GM12891 (cell line): Measurements from ENCODE around the gene ALPK3.

Experiments used
- DNase-seq: peaks from one replicate; pipeline ENCODE4 v3.0.0; 2011; ENCODE audit warnings: low spot score; ENCODE audit not compliant: insufficient read length
- FAIRE-seq: peaks from 2 replicates; lab custom pipeline; 2011; peaks lifted over from hg19 to GRCh38; lab: Jason Lieb, UNC
- PAX5 ChIP-seq: IDR thresholded peaks from 2 replicates; pipeline ENCODE4 v1.6.1; 2011; ENCODE audit warnings: low read length, moderate library complexity, mild to moderate bottlenecking; ENCODE audit not compliant: insufficient read depth, severe bottlenecking
- POLR2A ChIP-seq: IDR thresholded peaks from 2 replicates; pipeline ENCODE4 v1.6.1; 2011; ENCODE audit warnings: low read depth, low read length, control low read depth
- POLR2AphosphoS5 ChIP-seq: IDR thresholded peaks from 2 replicates; pipeline ENCODE4 v1.6.1; 2011; ENCODE audit warnings: low read depth, low read length, control low read depth
- POU2F2 ChIP-seq: IDR thresholded peaks from 2 replicates; pipeline ENCODE4 v1.6.1; 2011; ENCODE audit warnings: low read depth, mild to moderate bottlenecking, control low read depth, low read length, moderate library complexity
- SPI1 ChIP-seq: IDR thresholded peaks from 2 replicates; pipeline ENCODE4 v1.6.1; 2011; ENCODE audit warnings: low read depth, low read length, control low read depth
- TAF1 ChIP-seq: IDR thresholded peaks from 2 replicates; pipeline ENCODE4 v1.6.1; 2011; ENCODE audit warnings: low read depth, low read length, control low read depth

The ALPK3 gene

DNA sequence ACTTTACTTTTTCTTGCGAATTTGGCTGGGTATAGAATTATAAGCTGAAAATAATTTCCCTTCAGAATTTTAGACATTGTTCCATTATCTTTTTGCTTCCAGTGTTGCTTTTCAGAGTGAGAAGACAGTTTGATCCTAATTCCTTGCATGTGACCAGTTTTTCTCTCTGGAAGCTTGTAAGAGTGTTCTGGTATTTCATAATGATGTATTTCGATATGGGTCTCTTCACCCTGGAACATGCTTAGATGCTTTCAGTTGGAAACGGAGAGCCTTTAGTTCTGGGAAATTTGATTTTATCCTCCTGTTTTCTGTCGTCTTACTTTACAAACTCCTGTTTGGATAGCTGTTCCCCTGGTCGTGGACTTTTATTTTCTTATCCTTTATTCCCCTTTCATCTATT, 13.9 kb downstream of the ALPK3 start:
- FAIRE-seq (no peak), DNase-seq (no peak)
- TF ChIP-seq POU2F2 = no peak
- TF ChIP-seq TAF1 = no peak
- no peak for TF ChIP-seq PAX5
- no peak for TF ChIP-seq POLR2A
- no peak for TF ChIP-seq SPI1
- no peak for TF ChIP-seq POLR2AphosphoS5

DNA sequence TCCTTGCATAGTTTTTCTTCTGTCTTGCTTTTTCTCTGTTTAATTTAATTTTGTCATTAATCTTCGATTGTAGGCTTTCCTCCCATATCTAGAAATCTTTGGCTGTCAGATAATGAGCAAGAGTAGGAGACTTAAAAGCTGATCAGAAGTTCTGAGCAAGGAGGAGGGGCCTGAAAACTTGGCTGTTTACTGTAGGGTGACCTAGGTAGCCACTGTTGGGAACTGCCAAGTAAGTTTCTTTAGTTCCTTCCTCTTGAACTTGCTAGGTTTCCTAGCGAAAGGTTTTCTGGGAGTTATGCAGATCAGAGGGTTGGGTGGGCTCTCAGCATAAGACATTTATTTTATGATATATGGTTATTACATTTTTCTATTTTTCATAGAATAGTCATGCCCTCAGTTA, 14.5 kb downstream of the ALPK3 start:
- no peak for DNase-seq
- FAIRE-seq = no peak
- no peak for TF ChIP-seq POLR2A
- TF ChIP-seq POU2F2 = no peak
- no peak for TF ChIP-seq SPI1
- no peak for TF ChIP-seq TAF1
- no peak for TF ChIP-seq POLR2AphosphoS5
- TF ChIP-seq PAX5 = no peak

DNA sequence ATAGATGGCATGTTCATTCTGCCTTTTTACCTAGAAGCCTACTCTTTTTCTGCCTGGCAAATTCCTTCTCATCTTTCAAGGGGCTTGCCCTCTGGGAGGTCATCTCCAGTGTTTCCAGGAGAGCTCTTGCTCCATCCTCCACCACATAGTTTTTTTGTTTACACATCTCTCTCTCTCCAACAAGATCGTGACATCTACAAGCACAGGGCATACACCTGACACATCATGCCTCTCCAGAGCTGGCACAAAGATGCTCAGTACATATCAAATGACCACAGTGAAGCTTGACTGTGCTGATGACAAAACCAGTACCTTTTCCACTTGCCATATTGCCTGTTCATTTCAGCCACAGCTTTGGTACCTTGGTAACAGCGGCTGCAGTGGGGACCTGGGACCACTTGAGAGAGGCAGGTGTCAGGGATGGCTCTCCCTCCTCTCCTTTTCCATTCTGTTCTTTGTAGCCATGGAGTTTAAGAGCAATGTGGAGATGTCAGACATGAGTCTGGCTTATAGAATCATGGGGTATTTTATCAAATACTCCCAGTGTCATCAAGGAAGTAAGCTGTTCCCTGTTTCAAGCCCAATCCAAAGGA, 15.4 kb downstream of the ALPK3 start:
- DNase-seq (no peak), FAIRE-seq (no peak)
- TF ChIP-seq POLR2A (no peak), POU2F2 (no peak), SPI1 (no peak), TAF1 (no peak), PAX5 (no peak), POLR2AphosphoS5 (no peak)

DNA sequence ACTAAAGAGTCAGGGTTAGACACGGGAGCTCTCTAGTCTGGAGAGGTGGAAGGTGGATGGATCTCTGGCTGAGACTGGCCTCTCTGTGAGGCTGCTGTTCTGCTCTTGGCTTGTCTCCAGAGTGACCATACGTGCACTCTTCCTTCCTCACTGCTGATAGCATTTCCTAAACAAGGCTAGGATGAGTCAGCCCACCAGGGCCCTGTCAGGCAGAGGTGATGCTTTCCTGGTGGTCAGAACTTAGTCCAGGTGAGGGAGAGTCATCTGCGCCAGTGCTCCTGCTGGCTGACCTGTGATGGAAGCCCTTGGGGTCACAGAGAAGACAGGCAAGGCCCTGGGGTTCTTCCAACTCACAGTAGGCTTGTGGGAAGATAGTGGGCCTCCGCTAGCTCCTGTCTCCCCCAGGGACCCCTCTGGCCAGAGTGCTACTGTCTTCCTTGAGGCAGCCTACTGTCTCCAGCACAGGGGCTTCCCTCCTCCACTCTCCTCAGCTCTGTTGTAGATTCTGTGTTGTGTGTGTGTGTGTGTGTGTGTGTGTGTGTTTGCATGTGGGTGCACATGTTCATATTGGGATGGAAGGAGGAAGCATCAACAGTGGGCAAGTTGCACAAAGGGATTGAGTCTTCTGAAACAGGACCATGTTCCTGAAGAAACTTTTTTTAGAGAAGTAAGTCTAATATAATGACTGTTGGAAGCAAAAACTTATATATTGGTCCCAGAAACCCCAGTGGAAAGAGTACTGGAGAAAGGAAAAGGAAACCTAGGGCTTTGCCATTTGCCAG, 16.5 kb downstream of the ALPK3 start:
- FAIRE-seq (no peak), DNase-seq (no peak)
- TF ChIP-seq POLR2A = no peak
- TF ChIP-seq POLR2AphosphoS5 = no peak
- TF ChIP-seq POU2F2 = no peak
- TF ChIP-seq PAX5 = no peak
- TF ChIP-seq TAF1 = no peak
- TF ChIP-seq SPI1 = no peak

DNA sequence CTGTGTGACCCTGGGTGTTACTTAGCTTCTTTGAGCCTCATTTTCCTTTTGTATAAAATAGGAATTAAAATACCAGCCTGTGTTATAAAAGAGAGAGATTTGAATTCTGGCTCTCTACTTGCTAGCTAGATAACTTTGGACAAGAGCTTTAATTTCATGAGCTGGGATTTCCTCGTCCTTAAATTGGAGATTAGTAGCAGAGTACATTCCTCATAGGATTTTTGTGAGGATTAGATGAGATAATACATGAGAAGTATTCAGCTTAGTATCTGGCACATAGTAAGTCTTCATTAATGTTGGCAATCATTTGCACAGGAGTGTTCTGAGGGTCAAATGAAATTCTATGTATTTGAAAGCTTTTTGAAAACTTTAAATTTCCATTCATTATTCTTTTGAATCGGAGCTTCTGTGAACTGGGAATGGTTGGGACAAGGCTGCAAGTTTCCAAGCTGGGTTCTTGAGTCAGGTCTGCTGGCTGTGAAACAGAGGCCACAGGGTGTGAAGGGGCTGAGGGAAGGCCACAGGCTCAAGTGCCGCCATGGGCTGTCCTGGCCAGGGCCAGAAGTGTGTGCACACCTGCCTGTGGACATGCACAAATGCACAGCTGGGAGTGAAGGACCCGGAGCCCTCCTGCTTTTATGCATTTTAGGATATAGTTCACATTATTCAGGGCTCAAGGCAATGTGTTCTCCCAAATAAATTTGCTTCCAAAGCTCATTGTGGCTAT, 17.2 kb downstream of the ALPK3 start:
- FAIRE-seq (no peak), DNase-seq (no peak)
- TF ChIP-seq POLR2AphosphoS5 (no peak), TAF1 (no peak), SPI1 (no peak), POLR2A (no peak), POU2F2 (no peak), PAX5 (no peak)

DNA sequence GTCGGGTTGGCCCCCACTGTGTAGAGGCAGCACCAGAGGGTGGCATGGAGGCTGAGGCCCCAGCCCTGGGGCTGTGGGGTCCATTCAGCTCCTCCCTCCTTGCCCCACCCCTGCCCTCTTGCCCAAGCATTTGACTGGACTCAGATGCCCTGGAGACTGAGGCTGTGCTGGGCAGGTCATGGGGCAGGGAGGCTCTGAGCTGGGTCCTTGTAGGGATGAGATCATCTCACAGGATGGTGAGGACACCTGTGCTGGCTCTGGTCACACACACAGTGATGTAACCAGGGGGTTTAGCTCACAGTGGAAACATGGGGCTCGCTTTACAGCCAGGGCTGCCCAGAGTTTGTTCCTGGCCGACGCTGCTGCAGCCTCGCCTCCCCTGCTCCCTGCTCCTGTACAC, 17.8 kb downstream of the ALPK3 start:
- FAIRE-seq = no peak
- DNase-seq = no peak
- no peak for TF ChIP-seq POU2F2
- TF ChIP-seq TAF1 = no peak
- no peak for TF ChIP-seq POLR2A
- TF ChIP-seq SPI1 = no peak
- no peak for TF ChIP-seq PAX5
- no peak for TF ChIP-seq POLR2AphosphoS5

DNA sequence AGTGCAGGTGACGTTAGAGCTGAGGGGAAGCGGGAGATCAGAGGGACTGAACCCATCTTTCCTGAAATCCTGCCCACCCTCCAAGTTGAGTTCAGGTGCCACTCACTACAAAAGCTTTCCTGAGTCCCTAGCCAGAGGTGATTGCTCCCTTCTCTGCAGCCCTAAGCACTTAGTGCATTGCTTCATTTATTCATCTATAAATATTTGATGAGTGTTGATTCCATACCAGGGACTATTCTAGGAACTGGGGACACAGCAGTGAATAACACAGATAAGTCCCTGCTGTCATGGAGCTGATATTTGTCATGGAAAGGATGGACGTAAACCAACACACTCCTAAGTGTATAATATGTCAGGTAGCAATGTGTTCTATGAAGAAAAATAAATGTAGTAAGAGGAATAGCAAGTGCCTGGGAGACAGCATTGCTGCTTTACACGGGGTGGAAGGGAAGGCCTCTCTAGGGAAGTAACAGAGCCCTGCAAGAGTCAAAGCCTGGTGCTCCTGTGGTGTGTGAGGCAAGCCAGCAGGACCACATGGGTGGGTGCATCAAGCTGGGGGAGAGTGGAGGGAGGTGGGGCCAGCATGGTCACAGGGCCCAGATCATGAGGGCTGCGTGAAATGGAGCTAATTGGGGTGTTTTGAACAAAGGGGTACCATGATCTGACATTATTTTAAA, 18.6 kb downstream of the ALPK3 start:
- no peak for TF ChIP-seq POLR2A
- FAIRE-seq (no peak), DNase-seq (no peak)

DNA sequence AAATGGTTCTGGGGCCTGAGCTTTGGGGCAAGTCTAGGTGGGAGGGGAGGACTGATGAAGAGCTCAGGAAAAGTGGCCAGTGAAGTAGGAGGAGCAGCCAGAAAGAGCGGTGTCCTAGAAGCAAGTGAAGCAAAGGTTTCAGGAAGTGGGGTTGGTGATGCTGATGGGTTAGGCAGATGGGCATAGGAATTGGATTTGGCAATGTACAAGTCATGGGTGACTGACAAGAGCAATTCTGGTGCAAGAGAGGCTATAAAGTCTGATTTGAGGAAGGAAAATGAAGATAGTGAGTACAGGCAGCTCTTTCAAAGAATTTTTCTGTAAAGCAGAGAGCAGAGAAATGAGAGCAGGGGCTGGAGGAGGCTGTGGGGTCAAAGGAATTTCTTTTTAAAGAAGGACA, 19.7 kb downstream of the ALPK3 start:
- no peak for FAIRE-seq
- no peak for TF ChIP-seq PAX5
- TF ChIP-seq POU2F2 = no peak
- no peak for DNase-seq

DNA sequence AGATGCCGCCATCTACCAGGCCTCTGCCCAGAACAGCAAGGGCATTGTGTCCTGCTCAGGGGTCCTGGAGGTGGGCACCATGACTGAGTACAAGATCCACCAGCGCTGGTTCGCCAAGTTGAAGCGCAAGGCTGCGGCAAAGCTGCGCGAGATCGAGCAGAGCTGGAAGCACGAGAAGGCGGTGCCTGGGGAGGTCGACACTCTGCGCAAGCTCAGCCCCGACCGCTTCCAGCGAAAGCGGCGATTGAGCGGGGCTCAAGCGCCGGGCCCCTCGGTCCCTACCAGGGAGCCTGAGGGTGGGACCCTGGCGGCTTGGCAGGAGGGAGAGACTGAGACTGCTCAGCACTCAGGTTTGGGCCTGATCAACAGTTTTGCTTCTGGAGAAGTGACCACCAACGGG, 22.6 kb downstream of the ALPK3 start:
- TF ChIP-seq SPI1 (no peak), POLR2AphosphoS5 (no peak), PAX5 (no peak), POU2F2 (no peak), POLR2A (no peak), TAF1 (no peak)
- DNase-seq (no peak), FAIRE-seq (no peak)
